ENCODE results near the gene SLC22A23.

SLC22A23 gene

GRCh38 chr6:3220366-3220765, 236.5 kb downstream of the SLC22A23 start:
- no peaks in the 10 kb centered on the region for H3K27me3 ChIP-seq (replicated peaks; ENCODE audit: control insufficient read depth, insufficient read depth, low read length)
- no peaks in the 10 kb centered on the region for H3K36me3 ChIP-seq (ENCODE audit: control insufficient read depth, insufficient read depth, low read length)
- no peak overlapping the region for H3K4me3 ChIP-seq (replicated peaks; ENCODE audit: low read depth, low read length)
- no peak for DNase-seq (ENCODE audit: extremely low read depth, insufficient read length)
- TF ChIP-seq CTCF (IDR thresholded peaks at IDR 0.05; ENCODE audit: insufficient read depth, low read length, poor library complexity, severe bottlenecking): no peak
